Measurements from ENCODE around the gene TRPM3. TPM values are rescaled to one million over a fixed set of nuclear protein-coding genes. Genes with fewer than 3 reads are reported as not detected.

TRPM3 gene
- total RNA-seq, 1 donor from 2014 or later = 0.38 TPM

GRCh38 chr9:70625078-70625477, 496.3 kb downstream of the TRPM3 start:
- ATAC-seq (no peak), DNase-seq (ENCODE audit: low spot score) (no peak)

- no peak for ATAC-seq
- DNase-seq (ENCODE audit: low spot score) = no peak
These were observed 502.6 kb downstream of the TRPM3 start for GRCh38 chr9:70618784-70619183.

GRCh38 chr9:70617033-70617828, 504.2 kb downstream of the TRPM3 start:
- DNase-seq (ENCODE audit: low spot score) (no peak), ATAC-seq (no peak)

GRCh38 chr9:70616228-70616990, 505.0 kb downstream of the TRPM3 start:
- ATAC-seq (no peak), DNase-seq (ENCODE audit: low spot score) (no peak)

- ATAC-seq (no peak), DNase-seq (ENCODE audit: low spot score) (no peak)
These were observed 505.8 kb downstream of the TRPM3 start for GRCh38 chr9:70615464-70616138.

- DNase-seq (ENCODE audit: low spot score) (no peak), ATAC-seq (no peak)
These were observed 506.5 kb downstream of the TRPM3 start for GRCh38 chr9:70614786-70615463.

GRCh38 chr9:70613024-70613768, 508.2 kb downstream of the TRPM3 start:
- no peak for DNase-seq (ENCODE audit: low spot score)
- no peak for ATAC-seq

GRCh38 chr9:70610287-70610644, 511.2 kb downstream of the TRPM3 start:
- DNase-seq (ENCODE audit: low spot score) = no peak
- no peak for ATAC-seq

GRCh38 chr9:70609542-70610286, 511.7 kb downstream of the TRPM3 start:
- ATAC-seq (no peak), DNase-seq (ENCODE audit: low spot score) (no peak)

- ATAC-seq (no peak), DNase-seq (ENCODE audit: low spot score) (no peak)
These were observed 512.4 kb downstream of the TRPM3 start for GRCh38 chr9:70609011-70609410.

- ATAC-seq (no peak), DNase-seq (ENCODE audit: low spot score) (no peak)
These were observed 513.5 kb downstream of the TRPM3 start for GRCh38 chr9:70607926-70608325.

- ATAC-seq = no peak
- DNase-seq (ENCODE audit: low spot score) = no peak
These were observed 514.1 kb downstream of the TRPM3 start for GRCh38 chr9:70607329-70607728.

GRCh38 chr9:70603020-70603411, 518.4 kb downstream of the TRPM3 start:
- DNase-seq (ENCODE audit: low spot score) (no peak), ATAC-seq (no peak)

GRCh38 chr9:70602321-70603019, 519.0 kb downstream of the TRPM3 start:
- DNase-seq (ENCODE audit: low spot score) (peak; percentile 60), ATAC-seq (peak; percentile 88)

- ATAC-seq = peak; percentile 87
- peak; percentile 91 for DNase-seq (ENCODE audit: low spot score)
These were observed 520.1 kb downstream of the TRPM3 start for GRCh38 chr9:70601000-70601951.

- ATAC-seq (no peak), DNase-seq (ENCODE audit: low spot score) (no peak)
These were observed 520.9 kb downstream of the TRPM3 start for GRCh38 chr9:70600506-70600905.

- ATAC-seq = no peak
These were observed 523.5 kb downstream of the TRPM3 start for GRCh38 chr9:70597886-70598285.

GRCh38 chr9:70595211-70595610, 526.2 kb downstream of the TRPM3 start:
- no peak for ATAC-seq

More at GRCh38 chr9:70597886-70598285, 523.5 kb downstream of the TRPM3 start:
- DNase-seq (ENCODE audit: low spot score) = no peak

More at GRCh38 chr9:70595211-70595610, 526.2 kb downstream of the TRPM3 start:
- no peak for DNase-seq (ENCODE audit: low spot score)

Measured in left lobe of liver (tissue), 2 donors.